ENCODE data around the gene KRT3.

GRCh38 chr12:52806821-52807543 is 11.1 kb upstream of the KRT3 start:
- TF ChIP-seq CTCF (IDR thresholded peaks at IDR 0.05) = no peak
- no peak for TF ChIP-seq EZH2 (IDR thresholded peaks at IDR 0.05; ENCODE audit: borderline replicate concordance, insufficient read depth, low read depth, low read length, poor library complexity, severe bottlenecking)
